H9 (cell line): ENCODE results near the gene FRMD1. TPM values are rescaled to one million over a fixed set of nuclear protein-coding genes. Genes with fewer than 3 reads are reported as not detected.

Experiments
- DNase-seq: peaks from one replicate; pipeline ENCODE4 v3.0.0-alpha.2; 2017
- H2AFZ ChIP-seq: one replicate; pipeline ENCODE4 v1.6.1; 2013; ENCODE audit warnings: mild to moderate bottlenecking, low read length, control low read depth, moderate library complexity
- H2AK5ac ChIP-seq: 2 replicates; pipeline ENCODE4 v1.6.1; 2013; ENCODE audit warnings: low read length, control low read depth, mixed read lengths; ENCODE audit not compliant: insufficient read length
- H2BK120ac ChIP-seq: one replicate; pipeline ENCODE4 v1.6.1; 2013; ENCODE audit warnings: low read depth, mild to moderate bottlenecking, low read length, control low read depth, inconsistent platforms; ENCODE audit not compliant: poor library complexity, severe bottlenecking
- H2BK12ac ChIP-seq: 2 replicates; pipeline ENCODE4 v1.6.1; 2013; ENCODE audit warnings: low read length, control low read depth, mixed read lengths, low read depth; ENCODE audit not compliant: insufficient read length
- H2BK15ac ChIP-seq: 2 replicates; pipeline ENCODE4 v1.6.1; 2013; ENCODE audit warnings: low read depth, low read length, control low read depth
- H2BK20ac ChIP-seq: one replicate; pipeline ENCODE4 v1.6.1; 2013; ENCODE audit warnings: low read depth, mild to moderate bottlenecking, low read length, control low read depth, inconsistent platforms; ENCODE audit not compliant: poor library complexity, severe bottlenecking
- H2BK5ac ChIP-seq: 2 replicates; pipeline ENCODE4 v1.6.1; 2013; ENCODE audit warnings: low read length, control low read depth, mixed read lengths; ENCODE audit not compliant: insufficient read length
- H3K14ac ChIP-seq: 2 replicates; pipeline ENCODE4 v1.6.1; 2013; ENCODE audit warnings: low read length, control low read depth; ENCODE audit not compliant: insufficient read depth
- H3K18ac ChIP-seq: 2 replicates; pipeline ENCODE4 v1.6.1; 2013; ENCODE audit warnings: low read depth, mild to moderate bottlenecking, mixed read lengths, low read length, control low read depth; ENCODE audit not compliant: insufficient read length
- H3K23ac ChIP-seq: 2 replicates; pipeline ENCODE4 v1.6.1; 2013; ENCODE audit warnings: low read length, control low read depth, mixed read lengths, low read depth; ENCODE audit not compliant: insufficient read length
- H3K23me2 ChIP-seq: 2 replicates; pipeline ENCODE4 v1.6.1; 2013; ENCODE audit warnings: low read depth, mild to moderate bottlenecking, mixed read lengths, low read length, control low read depth; ENCODE audit not compliant: insufficient read length, poor library complexity, severe bottlenecking
- H3K27ac ChIP-seq: 2 replicates; pipeline ENCODE4 v1.5.1; 2013; ENCODE audit warnings: low read length, control low read depth, mixed read lengths, low read depth; ENCODE audit not compliant: insufficient read length
- H3K27me3 ChIP-seq: 2 replicates; pipeline ENCODE4 v1.6.1; 2013; ENCODE audit warnings: low read length, control low read depth, inconsistent platforms; ENCODE audit not compliant: insufficient read depth
- H3K4ac ChIP-seq: 2 replicates; pipeline ENCODE4 v1.6.1; 2013; ENCODE audit warnings: low read depth, mild to moderate bottlenecking, control low read depth, inconsistent platforms, low read length, moderate library complexity
- H3K4me1 ChIP-seq: 2 replicates; pipeline ENCODE4 v1.6.1; 2013; ENCODE audit warnings: low read length, control low read depth, inconsistent platforms; ENCODE audit not compliant: insufficient read depth
- H3K4me2 ChIP-seq: 2 replicates; pipeline ENCODE4 v1.6.1; 2013; ENCODE audit warnings: low read length, control low read depth, mixed read lengths; ENCODE audit not compliant: insufficient read length, insufficient read depth
- H3K56ac ChIP-seq: 2 replicates; pipeline ENCODE4 v1.6.1; 2013; ENCODE audit warnings: low read depth, mild to moderate bottlenecking, mixed read lengths, low read length, control low read depth; ENCODE audit not compliant: insufficient read length
- H3K79me1 ChIP-seq: 2 replicates; pipeline ENCODE4 v1.6.1; 2013; ENCODE audit warnings: low read depth, mild to moderate bottlenecking, moderate library complexity, low read length, control low read depth, inconsistent platforms; ENCODE audit not compliant: insufficient read depth, poor library complexity, severe bottlenecking
- H3K79me2 ChIP-seq: 2 replicates; pipeline ENCODE4 v1.6.1; 2013; ENCODE audit warnings: low read length, control low read depth, inconsistent platforms; ENCODE audit not compliant: insufficient read depth
- H3K9ac ChIP-seq: 2 replicates; pipeline ENCODE4 v1.6.1; 2013; ENCODE audit warnings: low read length, control low read depth, mixed read lengths; ENCODE audit not compliant: insufficient read length; ENCODE audit errors: extremely low read depth
- H3K9me3 ChIP-seq: one replicate; pipeline ENCODE4 v1.6.1; 2013; ENCODE audit warnings: low read depth, low read length, inconsistent platforms; ENCODE audit not compliant: control insufficient read depth
- H3T11ph ChIP-seq: one replicate; pipeline ENCODE4 v1.6.1; 2013; ENCODE audit warnings: mild to moderate bottlenecking, low read length, control low read depth, inconsistent platforms
- H4K20me1 ChIP-seq: one replicate; pipeline ENCODE4 v1.6.1; 2013; ENCODE audit not compliant: control insufficient read depth, insufficient read length, insufficient read depth
- H4K5ac ChIP-seq: 2 replicates; pipeline ENCODE4 v1.6.1; 2013; ENCODE audit warnings: low read depth, mild to moderate bottlenecking, mixed read lengths, low read length, control low read depth; ENCODE audit not compliant: insufficient read length
- H4K8ac ChIP-seq: replicated peaks from 2 replicates; pipeline ENCODE4 v1.6.1; 2013; ENCODE audit warnings: low read length, control low read depth, mixed read lengths, low read depth; ENCODE audit not compliant: insufficient read length
- H4K91ac ChIP-seq: 2 replicates; pipeline ENCODE4 v1.6.1; 2013; ENCODE audit warnings: low read depth, mild to moderate bottlenecking, moderate library complexity, mixed read lengths, low read length, control low read depth; ENCODE audit not compliant: insufficient read length
- H3K27ac Mint-ChIP-seq, 3 experiments: 2 replicates in 2 of 3; 3 replicates in 1 of 3; pipeline ENCODE4 v1.8.0; 2020 to 2021; ENCODE audit warnings: mixed read lengths in 3 of 3, mild to moderate bottlenecking in 1 of 3, moderate library complexity in 1 of 3
- H3K27me3 Mint-ChIP-seq: 2 replicates; pipeline ENCODE4 v1.8.0; 2021; ENCODE audit warnings: low read depth, mild to moderate bottlenecking, moderate library complexity, mixed read lengths
- H3K36me3 Mint-ChIP-seq, 3 experiments: 2 replicates in 2 of 3; 3 replicates in 1 of 3; pipeline ENCODE4 v1.8.0; 2020 to 2021; ENCODE audit warnings: low read depth in 3 of 3, mixed read lengths in 3 of 3; ENCODE audit not compliant: insufficient read depth in 1 of 3
- H3K4me1 Mint-ChIP-seq, 2 experiments: 2 replicates each; pipeline ENCODE4 v1.8.0; 2020; ENCODE audit warnings: mixed read lengths in 2 of 2
- H3K4me3 Mint-ChIP-seq, 2 experiments: 2 replicates in 1 of 2; 3 replicates in 1 of 2; pipeline ENCODE4 v1.8.0; 2020 to 2021; ENCODE audit warnings: mild to moderate bottlenecking in 2 of 2, mixed read lengths in 2 of 2, moderate library complexity in 1 of 2
- H3K9me3 Mint-ChIP-seq, 2 experiments: 2 replicates in 1 of 2; 3 replicates in 1 of 2; pipeline ENCODE4 v1.8.0; 2020; ENCODE audit warnings: mild to moderate bottlenecking in 2 of 2, mixed read lengths in 2 of 2, moderate library complexity in 1 of 2
- CTCF ChIP-seq: fragments of 200-600 bp; sonication (generic); conservative IDR thresholded peaks from 3 replicates; pipeline ENCODE4 v1.8.0; 2021; ENCODE audit warnings: antibody characterized with exemption, mild to moderate bottlenecking
- WGBS: extraction: QIAGEN DNeasy Blood & Tissue Kit; methylation state at CpG from one replicate; pipeline ENCODE4 v1.1.7; 2013; ENCODE audit warnings: missing lambda C conversion rate, low lambda C conversion rate, mixed read lengths; ENCODE audit not compliant: insufficient read length; ENCODE audit errors: extremely low coverage; 5-methylcytosine and 5-hydroxymethylcytosine counted together
- total RNA-seq: library from RNA; stranded (reverse); gene quantifications from 2 replicates; pipeline ENCODE4 v1.2.1, GENCODE V29; 2021

Gene FRMD1
- total RNA-seq, 1 experiment from 2014 or later: not detected

GRCh38 chr6:168043848-168044415 is 35.1 kb downstream of the FRMD1 start:
- Histone ChIP-seq H2BK120ac (no peak overlapping the region), H2BK5ac (no peak overlapping the region), H3K56ac (no peak overlapping the region), H4K91ac (no peak overlapping the region), H3K4me1 (no peaks in the 10 kb centered on the region), H3T11ph (no peak overlapping the region), H2AFZ (no peak overlapping the region), H2BK20ac (no peak overlapping the region), H3K79me1 (no peaks in the 10 kb centered on the region), H2BK12ac (no peak overlapping the region), H3K27me3 (no peaks in the 10 kb centered on the region), H2AK5ac (no peak overlapping the region), H3K27ac (no peak overlapping the region), H4K20me1 (no peaks in the 10 kb centered on the region), H3K23me2 (peaks cover 3% of the 10 kb centered on the region), H3K9me3 (peaks cover 22% of the 10 kb centered on the region), H3K4ac (no peak overlapping the region), H4K8ac (no peak overlapping the region), H3K23ac (no peak overlapping the region), H3K14ac (no peak overlapping the region; the same call in 1 of the 2 replicates), H3K18ac (no peak overlapping the region), H3K9ac (no peak overlapping the region), H4K5ac (no peak overlapping the region), H3K79me2 (no peaks in the 10 kb centered on the region), H3K4me2 (no peak overlapping the region), H2BK15ac (no peak overlapping the region)
- no peak for TF ChIP-seq CTCF
- peaks cover 9 to 30% (median 19%) of the 10 kb centered on the region in 3 experiments for H3K36me3 Mint-ChIP-seq
- H3K9me3 Mint-ChIP-seq: peaks cover 23 to 33% of the 10 kb centered on the region in 2 experiments
- H3K27me3 Mint-ChIP-seq: peaks cover 4% of the 10 kb centered on the region
- H3K4me1 Mint-ChIP-seq: no peaks in the 10 kb centered on the region
- DNase-seq: no peak
- H3K4me3 Mint-ChIP-seq: no peak overlapping the region
- no CpG with 5 or more reads among the region's 21 CpGs for WGBS
- H3K27ac Mint-ChIP-seq: no peak overlapping the region
